HEK293 (cell line): ENCODE measurements around the gene NUCB1.

Experiments used
- HOXC10 ChIP-seq: sonication (generic); formaldehyde crosslinking; IDR thresholded peaks from 2 replicates; pipeline ENCODE4 v1.8.1; 2023; ENCODE audit warnings: mild to moderate bottlenecking, missing genetic modification reagents
- KLF10 ChIP-seq: fragments of 450-650 bp; IDR thresholded peaks from 2 replicates; pipeline ENCODE4 v1.5.1; 2018; ENCODE audit warnings: missing biosample characterization, mild to moderate bottlenecking, missing genetic modification characterization
- REPIN1 ChIP-seq: fragments of 450-650 bp; formaldehyde crosslinking; IDR thresholded peaks from 2 replicates; pipeline ENCODE4 v1.5.1; 2017; ENCODE audit warnings: missing biosample characterization, missing genetic modification characterization, low read depth
- YY1 ChIP-seq: fragments of 450-650 bp; formaldehyde crosslinking; IDR thresholded peaks from 2 replicates; pipeline ENCODE4 v1.5.1; 2018; ENCODE audit warnings: missing biosample characterization, missing genetic modification characterization
- ZNF221 ChIP-seq: fragments of 450-650 bp; formaldehyde crosslinking; IDR thresholded peaks from 2 replicates; pipeline ENCODE4 v1.5.1; 2017; ENCODE audit warnings: missing biosample characterization, missing genetic modification characterization, borderline replicate concordance
- ZNF274 ChIP-seq, 2 experiments: fragments of 200-500 bp in 1 of 2; fragments of 450-650 bp in 1 of 2; sonication (Bioruptor generic) in 1 of 2; formaldehyde crosslinking in 1 of 2; IDR thresholded peaks; 2 replicates each; pipeline versions ENCODE4 v1.5.1 to v1.6.1; 2014 to 2016; ENCODE audit warnings: borderline replicate concordance in 1 of 2, inconsistent platforms in 1 of 2, low read length in 1 of 2, missing biosample characterization in 1 of 2, missing genetic modification characterization in 1 of 2
- ZNF350 ChIP-seq: fragments of 450-650 bp; formaldehyde crosslinking; IDR thresholded peaks from 2 replicates; pipeline ENCODE4 v1.5.0; 2017; ENCODE audit warnings: missing biosample characterization, mild to moderate bottlenecking, missing genetic modification characterization
- ZSCAN30 ChIP-seq: fragments of 450-650 bp; IDR thresholded peaks from 2 replicates; pipeline ENCODE4 v1.5.1; 2018; ENCODE audit warnings: missing biosample characterization, mild to moderate bottlenecking, missing genetic modification characterization, moderate library complexity
- TF ChIP-seq, protein P1 (sequence below): fragments of 450-650 bp; formaldehyde crosslinking; IDR thresholded peaks from 2 replicates; pipeline ENCODE4 v1.5.1; 2016; ENCODE audit warnings: missing biosample characterization, missing genetic modification characterization
- TF ChIP-seq, protein P2 (sequence below): fragments of 450-650 bp; IDR thresholded peaks from 2 replicates; pipeline ENCODE4 v1.5.1; 2018; ENCODE audit warnings: missing biosample characterization, mild to moderate bottlenecking, missing genetic modification characterization
- TF ChIP-seq, protein P3 (sequence below): fragments of 450-650 bp; formaldehyde crosslinking; IDR thresholded peaks from 2 replicates; pipeline ENCODE4 v1.5.1; 2016; ENCODE audit warnings: missing biosample characterization, missing genetic modification characterization
- TF ChIP-seq, protein P4 (sequence below): fragments of 450-650 bp; formaldehyde crosslinking; IDR thresholded peaks from 2 replicates; pipeline ENCODE4 v1.5.1; 2016; ENCODE audit warnings: missing biosample characterization, missing genetic modification characterization, low read depth

DNA sequence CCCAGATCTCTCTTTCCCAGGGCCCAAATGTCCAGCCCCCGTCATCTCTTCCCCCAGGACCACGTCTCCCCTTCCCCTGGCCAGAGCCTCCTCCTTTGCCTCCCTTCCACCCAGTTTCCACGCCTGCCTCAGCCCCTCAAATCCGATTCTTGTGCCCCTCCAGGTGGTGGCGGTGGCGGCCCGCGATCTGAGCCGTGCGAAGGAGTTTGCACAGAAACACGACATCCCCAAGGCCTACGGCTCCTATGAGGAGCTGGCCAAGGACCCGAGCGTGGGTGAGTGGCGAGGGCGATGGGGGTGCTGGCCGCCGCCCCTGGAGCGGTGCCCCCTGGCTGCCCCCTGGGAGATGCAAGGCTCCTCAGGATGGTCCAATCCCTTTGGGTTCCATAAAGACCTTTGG lies 34.7 kb downstream of the NUCB1 start:
- TF ChIP-seq REPIN1 (no peak), ZNF274 (IDR thresholded peaks at IDR 0.05; ENCODE audit: low read length) (no peak), ZNF274 (tag by site-specific recombination; IDR thresholded peaks at IDR 0.05; ENCODE audit: borderline replicate concordance) (no peak), ZNF350 (tag by site-specific recombination) (no peak), HOXC10 (CRISPR knock-in tag) (no peak), KLF10 (tag by site-specific recombination) (no peak), ZNF221 (tag by site-specific recombination) (no peak), ZSCAN30 (tag by site-specific recombination) (no peak), YY1 (tag by site-specific recombination) (no peak)
- TF ChIP-seq, protein P1, sequence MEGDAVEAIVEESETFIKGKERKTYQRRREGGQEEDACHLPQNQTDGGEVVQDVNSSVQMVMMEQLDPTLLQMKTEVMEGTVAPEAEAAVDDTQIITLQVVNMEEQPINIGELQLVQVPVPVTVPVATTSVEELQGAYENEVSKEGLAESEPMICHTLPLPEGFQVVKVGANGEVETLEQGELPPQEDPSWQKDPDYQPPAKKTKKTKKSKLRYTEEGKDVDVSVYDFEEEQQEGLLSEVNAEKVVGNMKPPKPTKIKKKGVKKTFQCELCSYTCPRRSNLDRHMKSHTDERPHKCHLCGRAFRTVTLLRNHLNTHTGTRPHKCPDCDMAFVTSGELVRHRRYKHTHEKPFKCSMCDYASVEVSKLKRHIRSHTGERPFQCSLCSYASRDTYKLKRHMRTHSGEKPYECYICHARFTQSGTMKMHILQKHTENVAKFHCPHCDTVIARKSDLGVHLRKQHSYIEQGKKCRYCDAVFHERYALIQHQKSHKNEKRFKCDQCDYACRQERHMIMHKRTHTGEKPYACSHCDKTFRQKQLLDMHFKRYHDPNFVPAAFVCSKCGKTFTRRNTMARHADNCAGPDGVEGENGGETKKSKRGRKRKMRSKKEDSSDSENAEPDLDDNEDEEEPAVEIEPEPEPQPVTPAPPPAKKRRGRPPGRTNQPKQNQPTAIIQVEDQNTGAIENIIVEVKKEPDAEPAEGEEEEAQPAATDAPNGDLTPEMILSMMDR (tag by site-specific recombination), result no peak
- TF ChIP-seq, protein P2, sequence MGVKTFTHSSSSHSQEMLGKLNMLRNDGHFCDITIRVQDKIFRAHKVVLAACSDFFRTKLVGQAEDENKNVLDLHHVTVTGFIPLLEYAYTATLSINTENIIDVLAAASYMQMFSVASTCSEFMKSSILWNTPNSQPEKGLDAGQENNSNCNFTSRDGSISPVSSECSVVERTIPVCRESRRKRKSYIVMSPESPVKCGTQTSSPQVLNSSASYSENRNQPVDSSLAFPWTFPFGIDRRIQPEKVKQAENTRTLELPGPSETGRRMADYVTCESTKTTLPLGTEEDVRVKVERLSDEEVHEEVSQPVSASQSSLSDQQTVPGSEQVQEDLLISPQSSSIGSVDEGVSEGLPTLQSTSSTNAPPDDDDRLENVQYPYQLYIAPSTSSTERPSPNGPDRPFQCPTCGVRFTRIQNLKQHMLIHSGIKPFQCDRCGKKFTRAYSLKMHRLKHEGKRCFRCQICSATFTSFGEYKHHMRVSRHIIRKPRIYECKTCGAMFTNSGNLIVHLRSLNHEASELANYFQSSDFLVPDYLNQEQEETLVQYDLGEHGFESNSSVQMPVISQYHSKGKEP (tag by site-specific recombination), result no peak
- TF ChIP-seq, protein P3, sequence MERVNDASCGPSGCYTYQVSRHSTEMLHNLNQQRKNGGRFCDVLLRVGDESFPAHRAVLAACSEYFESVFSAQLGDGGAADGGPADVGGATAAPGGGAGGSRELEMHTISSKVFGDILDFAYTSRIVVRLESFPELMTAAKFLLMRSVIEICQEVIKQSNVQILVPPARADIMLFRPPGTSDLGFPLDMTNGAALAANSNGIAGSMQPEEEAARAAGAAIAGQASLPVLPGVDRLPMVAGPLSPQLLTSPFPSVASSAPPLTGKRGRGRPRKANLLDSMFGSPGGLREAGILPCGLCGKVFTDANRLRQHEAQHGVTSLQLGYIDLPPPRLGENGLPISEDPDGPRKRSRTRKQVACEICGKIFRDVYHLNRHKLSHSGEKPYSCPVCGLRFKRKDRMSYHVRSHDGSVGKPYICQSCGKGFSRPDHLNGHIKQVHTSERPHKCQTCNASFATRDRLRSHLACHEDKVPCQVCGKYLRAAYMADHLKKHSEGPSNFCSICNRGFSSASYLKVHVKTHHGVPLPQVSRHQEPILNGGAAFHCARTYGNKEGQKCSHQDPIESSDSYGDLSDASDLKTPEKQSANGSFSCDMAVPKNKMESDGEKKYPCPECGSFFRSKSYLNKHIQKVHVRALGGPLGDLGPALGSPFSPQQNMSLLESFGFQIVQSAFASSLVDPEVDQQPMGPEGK, result no peak
- TF ChIP-seq, protein P4, sequence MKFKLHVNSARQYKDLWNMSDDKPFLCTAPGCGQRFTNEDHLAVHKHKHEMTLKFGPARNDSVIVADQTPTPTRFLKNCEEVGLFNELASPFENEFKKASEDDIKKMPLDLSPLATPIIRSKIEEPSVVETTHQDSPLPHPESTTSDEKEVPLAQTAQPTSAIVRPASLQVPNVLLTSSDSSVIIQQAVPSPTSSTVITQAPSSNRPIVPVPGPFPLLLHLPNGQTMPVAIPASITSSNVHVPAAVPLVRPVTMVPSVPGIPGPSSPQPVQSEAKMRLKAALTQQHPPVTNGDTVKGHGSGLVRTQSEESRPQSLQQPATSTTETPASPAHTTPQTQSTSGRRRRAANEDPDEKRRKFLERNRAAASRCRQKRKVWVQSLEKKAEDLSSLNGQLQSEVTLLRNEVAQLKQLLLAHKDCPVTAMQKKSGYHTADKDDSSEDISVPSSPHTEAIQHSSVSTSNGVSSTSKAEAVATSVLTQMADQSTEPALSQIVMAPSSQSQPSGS, result no peak
